Trophoblast cell (in vitro differentiated cells and primary cell): Measurements from ENCODE around the gene NPHS1.
A peak's percentile ranks its signal among the peaks of the same experiment; 100 is the strongest.
"Not testable (repeated sequence)": the region's sequence is repeated elsewhere in the genome, so short reads cannot be mapped to it uniquely, and the experiment has no call there.

Experiments used
- DNase-seq, 2 donors: peaks; one replicate each; pipeline ENCODE4 v3.0.0-alpha.2; 2016
- H2AFZ ChIP-seq: 2 replicates; pipeline ENCODE4 v1.6.1; 2013; ENCODE audit warnings: low read length, moderate library complexity, mild to moderate bottlenecking; ENCODE audit not compliant: insufficient read depth, poor library complexity
- H2AK5ac ChIP-seq: 2 replicates; pipeline ENCODE4 v1.6.1; 2013; ENCODE audit warnings: mild to moderate bottlenecking, low read length
- H2BK120ac ChIP-seq: 2 replicates; pipeline ENCODE4 v1.6.1; 2013; ENCODE audit warnings: low read length, mild to moderate bottlenecking, moderate library complexity; ENCODE audit not compliant: insufficient read depth, poor library complexity
- H2BK12ac ChIP-seq: 2 replicates; pipeline ENCODE4 v1.6.1; 2013; ENCODE audit warnings: mild to moderate bottlenecking, low read length, moderate library complexity
- H2BK5ac ChIP-seq: 2 replicates; pipeline ENCODE4 v1.6.1; 2013; ENCODE audit warnings: low read length, low read depth, moderate library complexity, mild to moderate bottlenecking; ENCODE audit not compliant: poor library complexity
- H3K14ac ChIP-seq: 2 replicates; pipeline ENCODE4 v1.6.1; 2013; ENCODE audit warnings: mild to moderate bottlenecking, low read length
- H3K18ac ChIP-seq: 2 replicates; pipeline ENCODE4 v1.6.1; 2013; ENCODE audit warnings: mild to moderate bottlenecking, low read length
- H3K23ac ChIP-seq: 2 replicates; pipeline ENCODE4 v1.6.1; 2013; ENCODE audit warnings: low read length
- H3K27ac ChIP-seq: 2 replicates; pipeline ENCODE4 v1.5.1; 2013; ENCODE audit warnings: low read depth, mild to moderate bottlenecking, inconsistent platforms, low read length, moderate library complexity
- H3K27me3 ChIP-seq: 2 replicates; pipeline ENCODE4 v1.6.1; 2013; ENCODE audit warnings: inconsistent platforms, mild to moderate bottlenecking, low read length, moderate library complexity; ENCODE audit not compliant: insufficient read depth
- H3K36me3 ChIP-seq, 2 experiments: 1 replicate in 1 of 2; 2 replicates in 1 of 2; pipeline ENCODE4 v1.6.1; 2013; ENCODE audit warnings: low read length in 2 of 2, mild to moderate bottlenecking in 2 of 2, moderate library complexity in 1 of 2; ENCODE audit not compliant: insufficient read depth in 2 of 2, control insufficient read depth in 1 of 2
- H3K4ac ChIP-seq: 2 replicates; pipeline ENCODE4 v1.6.1; 2013; ENCODE audit warnings: low read depth, mild to moderate bottlenecking, low read length, moderate library complexity
- H3K4me1 ChIP-seq, 2 experiments: 1 replicate in 1 of 2; 2 replicates in 1 of 2; pipeline ENCODE4 v1.6.1; 2013; ENCODE audit warnings: low read length in 2 of 2, mild to moderate bottlenecking in 2 of 2, moderate library complexity in 1 of 2; ENCODE audit not compliant: insufficient read depth in 2 of 2, control insufficient read depth in 1 of 2
- H3K4me2 ChIP-seq: 2 replicates; pipeline ENCODE4 v1.6.1; 2013; ENCODE audit warnings: inconsistent platforms, mild to moderate bottlenecking, low read length, moderate library complexity
- H3K4me3 ChIP-seq: 2 replicates; pipeline ENCODE4 v1.5.1; 2013; ENCODE audit warnings: mild to moderate bottlenecking, low read depth, low read length, inconsistent platforms
- H3K79me1 ChIP-seq: one replicate; pipeline ENCODE4 v1.6.1; 2013; ENCODE audit warnings: low read length
- H3K79me2 ChIP-seq: 2 replicates; pipeline ENCODE4 v1.6.1; 2013; ENCODE audit warnings: low read length, mild to moderate bottlenecking; ENCODE audit not compliant: control insufficient read depth, insufficient read depth, poor library complexity
- H3K9ac ChIP-seq: 2 replicates; pipeline ENCODE4 v1.6.1; 2013; ENCODE audit warnings: mild to moderate bottlenecking, low read length
- H3K9me3 ChIP-seq: 2 replicates; pipeline ENCODE4 v1.6.1; 2013; ENCODE audit warnings: low read depth, mild to moderate bottlenecking, control low read depth, inconsistent platforms, low read length; ENCODE audit not compliant: insufficient read depth
- H4K12ac ChIP-seq: 2 replicates; pipeline ENCODE4 v1.6.1; 2013; ENCODE audit warnings: low read depth, mild to moderate bottlenecking, low read length, moderate library complexity
- H4K8ac ChIP-seq: 2 replicates; pipeline ENCODE4 v1.6.1; 2013; ENCODE audit warnings: low read depth, mild to moderate bottlenecking, low read length, moderate library complexity
- H4K91ac ChIP-seq: one replicate; pipeline ENCODE4 v1.6.1; 2013; ENCODE audit warnings: low read depth, mild to moderate bottlenecking, low read length, moderate library complexity
- WGBS: extraction: QIAGEN DNeasy Blood & Tissue Kit; methylation state at CpG from one replicate; pipeline ENCODE4 v1.1.7; 2013; ENCODE audit warnings: missing lambda C conversion rate; ENCODE audit not compliant: insufficient read length, insufficient coverage; ENCODE audit errors: extremely low coverage; 5-methylcytosine and 5-hydroxymethylcytosine counted together

The NPHS1 gene

GRCh38 chr19:35894342-35894741 is 42.0 kb upstream of the NPHS1 start:
- no peak for DNase-seq
- H4K91ac ChIP-seq = no peak overlapping the region
- no peaks in the 10 kb centered on the region for H3K9me3 ChIP-seq
- H3K4me2 ChIP-seq = no peak overlapping the region
- no peak overlapping the region for H2BK12ac ChIP-seq
- H3K18ac ChIP-seq = no peak overlapping the region
- no CpG with 5 or more reads among the region's 2 CpGs for WGBS
- no peak overlapping the region for H2AK5ac ChIP-seq
- H3K79me2 ChIP-seq = peaks cover 3% of the 10 kb centered on the region
- H2AFZ ChIP-seq = no peak overlapping the region
- H3K4me1 ChIP-seq = peaks cover 0 to 5% of the 10 kb centered on the region in 2 experiments
- no peak overlapping the region for H2BK5ac ChIP-seq
- H4K12ac ChIP-seq = no peak overlapping the region
- no peak overlapping the region for H3K4ac ChIP-seq
- no peak overlapping the region for H3K23ac ChIP-seq
- no peak overlapping the region for H2BK120ac ChIP-seq
- H3K36me3 ChIP-seq = peaks cover 43 to 58% of the 10 kb centered on the region in 2 experiments
- H3K9ac ChIP-seq = no peak overlapping the region
- H3K27me3 ChIP-seq = no peaks in the 10 kb centered on the region
- no peak overlapping the region for H3K14ac ChIP-seq
- no peak overlapping the region for H4K8ac ChIP-seq
- no peak overlapping the region for H3K27ac ChIP-seq
- H3K4me3 ChIP-seq = no peak overlapping the region
- peaks cover 3% of the 10 kb centered on the region for H3K79me1 ChIP-seq

GRCh38 chr19:35891819-35892218 is 39.5 kb upstream of the NPHS1 start:
- not testable (repeated sequence) for H2AFZ ChIP-seq, H2BK12ac ChIP-seq, H3K79me1 ChIP-seq, H2AK5ac ChIP-seq, H3K4ac ChIP-seq, H4K91ac ChIP-seq, H3K27me3 ChIP-seq, H3K14ac ChIP-seq, H3K27ac ChIP-seq, H3K9me3 ChIP-seq, H3K4me2 ChIP-seq, H2BK120ac ChIP-seq, H3K9ac ChIP-seq, H3K23ac ChIP-seq, DNase-seq, H4K12ac ChIP-seq, H2BK5ac ChIP-seq, H3K4me3 ChIP-seq, H3K4me1 ChIP-seq, H4K8ac ChIP-seq, H3K18ac ChIP-seq, H3K79me2 ChIP-seq
- no CpG with 5 or more reads among the region's 3 CpGs for WGBS
- H3K36me3 ChIP-seq = peaks cover 55 to 61% of the 10 kb centered on the region in 2 experiments

- Histone ChIP-seq H3K4ac (no peak overlapping the region), H4K91ac (no peak overlapping the region), H2BK12ac (no peak overlapping the region), H3K9ac (no peak overlapping the region), H3K4me3 (peak overlapping the region; percentile 13), H2BK120ac (no peak overlapping the region), H3K23ac (no peak overlapping the region), H4K12ac (no peak overlapping the region), H2AK5ac (no peak overlapping the region), H3K36me3 (peaks cover 43 to 45% of the 10 kb centered on the region in 2 experiments), H3K27me3 (no peaks in the 10 kb centered on the region), H2BK5ac (no peak overlapping the region), H3K4me1 (no peaks in the 10 kb centered on the region), H3K14ac (no peak overlapping the region), H3K4me2 (no peak overlapping the region), H3K27ac (no peak overlapping the region), H3K18ac (no peak overlapping the region), H3K79me1 (no peaks in the 10 kb centered on the region), H3K79me2 (no peaks in the 10 kb centered on the region), H3K9me3 (no peaks in the 10 kb centered on the region), H2AFZ (no peak overlapping the region), H4K8ac (no peak overlapping the region)
- no CpG with 5 or more reads among the region's 13 CpGs for whole genome bisulfite sequencing
- no peak for DNase-seq
Observed at GRCh38 chr19:35890113-35890650, 37.9 kb upstream of the NPHS1 start.

GRCh38 chr19:35889370-35890112 is 37.2 kb upstream of the NPHS1 start:
- Histone ChIP-seq H3K4me1 (no peaks in the 10 kb centered on the region), H3K27me3 (no peaks in the 10 kb centered on the region), H3K4me3 (no peak overlapping the region), H2AFZ (no peak overlapping the region), H3K14ac (no peak overlapping the region), H4K12ac (no peak overlapping the region), H2BK120ac (no peak overlapping the region), H3K18ac (no peak overlapping the region), H2AK5ac (no peak overlapping the region), H3K9me3 (no peaks in the 10 kb centered on the region), H4K8ac (no peak overlapping the region), H4K91ac (no peak overlapping the region), H3K36me3 (peaks cover 42 to 44% of the 10 kb centered on the region in 2 experiments), H3K79me1 (no peaks in the 10 kb centered on the region), H3K4me2 (no peak overlapping the region), H3K79me2 (no peaks in the 10 kb centered on the region), H3K23ac (no peak overlapping the region), H2BK12ac (no peak overlapping the region), H3K4ac (no peak overlapping the region), H3K9ac (no peak overlapping the region), H3K27ac (no peak overlapping the region), H2BK5ac (no peak overlapping the region)
- WGBS = no CpG with 5 or more reads among the region's 18 CpGs
- DNase-seq = no peak
